ENCODE measurements around the gene RRP8. TPM values are rescaled to one million over a fixed set of nuclear protein-coding genes. Genes with fewer than 3 reads are reported as not detected.

RRP8 gene
- total RNA-seq, 1 experiment from 2014 or later = 17.4 TPM

DNA sequence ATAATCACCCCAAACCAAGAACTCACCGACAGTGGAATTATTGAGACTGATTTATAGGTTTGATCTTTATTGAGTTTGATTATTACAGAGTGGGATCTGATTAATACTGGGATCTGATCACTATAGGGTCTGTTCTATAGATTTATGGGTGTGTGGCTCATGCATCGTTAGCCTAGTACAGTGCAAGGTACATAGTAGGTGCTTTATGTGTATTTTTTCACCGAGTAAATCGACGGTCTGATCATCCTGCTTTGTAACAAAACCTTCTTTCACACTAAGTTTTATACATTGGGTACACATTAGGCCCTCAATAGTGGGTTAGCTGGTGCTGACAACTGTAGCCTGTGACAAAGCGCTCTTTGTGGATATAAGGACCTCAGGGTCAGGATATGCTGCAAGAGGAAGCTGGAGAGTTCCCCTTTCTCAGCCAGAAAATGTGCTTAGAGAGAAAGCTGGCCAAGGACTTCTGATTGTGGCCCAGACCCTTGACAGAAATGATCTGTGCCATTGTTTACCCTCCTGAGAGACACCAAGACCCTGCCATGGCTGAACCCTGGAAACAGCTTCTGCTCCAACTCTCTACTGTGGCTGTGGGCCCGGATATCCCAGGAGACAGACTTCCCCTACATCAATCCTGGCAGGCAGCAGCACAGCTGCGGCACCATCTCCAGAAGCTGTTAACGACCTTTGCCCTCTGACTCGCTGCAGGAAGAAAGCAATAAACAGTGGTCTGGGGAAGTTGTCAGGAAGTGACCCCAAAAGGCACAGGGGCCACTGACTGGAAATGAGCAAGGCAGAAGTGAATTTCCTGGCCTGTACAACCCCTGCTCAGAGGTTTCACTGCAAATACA, 31.9 kb upstream of the RRP8 start:
- CTCF ChIA-PET = interaction anchor here (1.7 kb wide), 1 partner anchor 16 kb away, joined by 4 read pairs; the partner anchor contains the start of gene TPP1
- Mint-ChIP-seq H3K27ac (ENCODE audit: unreplicated experiment) (no peak overlapping the region), H3K4me3 (ENCODE audit: low read depth, unreplicated experiment) (no peak overlapping the region), H3K27me3 (ENCODE audit: unreplicated experiment) (peaks cover 12% of the 10 kb centered on the region), H3K36me3 (ENCODE audit: insufficient read depth, unreplicated experiment) (peaks cover 5% of the 10 kb centered on the region), H3K4me1 (ENCODE audit: low read depth, unreplicated experiment) (no peaks in the 10 kb centered on the region), H3K9me3 (ENCODE audit: low read depth, unreplicated experiment) (no peaks in the 10 kb centered on the region)
- BruUV-seq (replicated peaks) = no TSS peak
- TF ChIP-seq, protein P1, sequence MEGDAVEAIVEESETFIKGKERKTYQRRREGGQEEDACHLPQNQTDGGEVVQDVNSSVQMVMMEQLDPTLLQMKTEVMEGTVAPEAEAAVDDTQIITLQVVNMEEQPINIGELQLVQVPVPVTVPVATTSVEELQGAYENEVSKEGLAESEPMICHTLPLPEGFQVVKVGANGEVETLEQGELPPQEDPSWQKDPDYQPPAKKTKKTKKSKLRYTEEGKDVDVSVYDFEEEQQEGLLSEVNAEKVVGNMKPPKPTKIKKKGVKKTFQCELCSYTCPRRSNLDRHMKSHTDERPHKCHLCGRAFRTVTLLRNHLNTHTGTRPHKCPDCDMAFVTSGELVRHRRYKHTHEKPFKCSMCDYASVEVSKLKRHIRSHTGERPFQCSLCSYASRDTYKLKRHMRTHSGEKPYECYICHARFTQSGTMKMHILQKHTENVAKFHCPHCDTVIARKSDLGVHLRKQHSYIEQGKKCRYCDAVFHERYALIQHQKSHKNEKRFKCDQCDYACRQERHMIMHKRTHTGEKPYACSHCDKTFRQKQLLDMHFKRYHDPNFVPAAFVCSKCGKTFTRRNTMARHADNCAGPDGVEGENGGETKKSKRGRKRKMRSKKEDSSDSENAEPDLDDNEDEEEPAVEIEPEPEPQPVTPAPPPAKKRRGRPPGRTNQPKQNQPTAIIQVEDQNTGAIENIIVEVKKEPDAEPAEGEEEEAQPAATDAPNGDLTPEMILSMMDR (IDR thresholded peaks at IDR 0.05; ENCODE audit: unreplicated experiment) = no peak
- intact Hi-C loops (cut with micrococcal nuclease; ENCODE audit: unreplicated experiment) = no loop called here
- DNase-seq = no peak

DNA sequence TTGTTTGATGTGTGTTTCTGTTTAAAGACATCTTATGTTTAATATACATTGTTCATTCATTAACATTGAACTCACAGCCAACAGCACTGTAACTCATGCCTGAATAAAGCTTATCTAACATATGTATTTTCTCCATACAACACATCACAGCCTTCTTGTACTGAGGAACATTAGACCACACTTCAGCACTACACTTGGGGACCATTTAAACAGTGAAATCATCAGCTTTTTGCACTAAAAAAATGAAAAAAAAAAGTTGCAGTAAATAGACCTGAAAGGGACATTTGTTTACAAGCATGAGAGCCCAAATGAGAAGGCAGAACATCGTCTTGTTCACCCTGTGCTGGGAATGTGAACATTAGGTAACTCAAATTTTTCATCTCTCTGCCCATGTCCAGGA, 31.1 kb upstream of the RRP8 start:
- intact Hi-C loops (cut with micrococcal nuclease; ENCODE audit: unreplicated experiment) = no loop called here
- peaks cover 5% of the 10 kb centered on the region for H3K36me3 Mint-ChIP-seq (ENCODE audit: insufficient read depth, unreplicated experiment)
- CTCF ChIA-PET = interaction anchor here (1.7 kb wide), 1 partner anchor 15 kb away, joined by 4 read pairs; the partner anchor contains the start of gene TPP1
- no peak overlapping the region for H3K27ac Mint-ChIP-seq (ENCODE audit: unreplicated experiment)
- no TSS peak for BruUV-seq (replicated peaks)
- H3K4me3 Mint-ChIP-seq (ENCODE audit: low read depth, unreplicated experiment) = no peak overlapping the region
- no peaks in the 10 kb centered on the region for H3K4me1 Mint-ChIP-seq (ENCODE audit: low read depth, unreplicated experiment)
- H3K27me3 Mint-ChIP-seq (ENCODE audit: unreplicated experiment) = peaks cover 8% of the 10 kb centered on the region
- no peaks in the 10 kb centered on the region for H3K9me3 Mint-ChIP-seq (ENCODE audit: low read depth, unreplicated experiment)
- TF ChIP-seq, protein P1 (IDR thresholded peaks at IDR 0.05; ENCODE audit: unreplicated experiment) = no peak
- DNase-seq = no peak

DNA sequence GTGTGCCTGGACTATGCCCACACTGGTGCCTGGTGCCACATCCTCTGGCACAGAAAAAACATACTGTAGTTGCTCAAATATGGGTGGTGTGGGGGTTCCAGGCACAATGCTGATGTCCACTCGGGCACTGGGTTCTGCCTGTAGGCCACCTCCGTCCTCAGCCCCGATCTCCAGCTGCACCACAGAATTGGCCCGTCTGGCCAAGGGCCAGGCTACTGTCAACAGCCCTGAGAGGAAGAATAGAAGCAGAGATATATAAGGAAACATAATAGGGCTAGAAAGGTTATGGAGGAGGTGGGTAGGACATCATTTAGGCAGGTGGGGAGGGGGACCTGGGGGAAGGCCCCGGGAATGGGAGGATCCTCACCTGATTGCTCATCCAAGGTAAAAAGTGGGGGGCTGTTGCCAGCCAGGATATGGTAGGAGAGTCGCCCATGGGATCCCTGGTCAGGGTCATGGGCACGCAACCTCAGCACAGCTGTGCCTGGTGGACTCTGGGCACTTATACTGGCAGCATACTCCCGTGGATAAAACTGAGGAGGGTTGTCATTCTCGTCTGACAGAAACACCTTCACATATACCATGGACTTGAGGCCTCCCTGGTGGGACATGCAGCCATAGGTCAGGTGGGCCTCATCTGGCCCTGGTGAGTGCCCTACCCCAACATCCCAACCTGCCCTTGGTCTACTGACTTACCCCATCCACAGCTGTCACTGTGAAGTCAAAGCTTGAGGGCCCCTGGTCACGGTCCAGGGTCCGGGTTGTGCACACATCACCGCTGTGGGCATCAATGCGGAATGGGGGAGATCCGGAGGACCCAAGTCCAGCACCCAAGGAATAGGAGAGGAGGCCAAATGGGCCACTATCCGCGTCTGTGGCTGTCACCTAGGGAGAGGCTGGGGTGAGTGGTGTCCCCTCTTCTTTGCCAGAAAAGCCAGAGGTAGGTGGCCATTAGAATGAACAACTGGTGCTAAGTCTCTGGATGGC, 30.3 kb upstream of the RRP8 start:
- DNase-seq = no peak
- BruUV-seq (replicated peaks) = no TSS peak
- TF ChIP-seq, protein P1 (IDR thresholded peaks at IDR 0.05; ENCODE audit: unreplicated experiment) = no peak
- CTCF ChIA-PET = interaction anchor here (0.6 to 1.7 kb wide), 2 partner anchors 15 to 180 kb away, joined by 4 to 5 read pairs; partner anchors contain the start of gene TPP1
- H3K27ac Mint-ChIP-seq (ENCODE audit: unreplicated experiment) = no peak overlapping the region
- intact Hi-C loops (cut with micrococcal nuclease; ENCODE audit: unreplicated experiment) = no loop called here
- no peak overlapping the region for H3K4me3 Mint-ChIP-seq (ENCODE audit: low read depth, unreplicated experiment)
- peaks cover 5% of the 10 kb centered on the region for H3K36me3 Mint-ChIP-seq (ENCODE audit: insufficient read depth, unreplicated experiment)
- H3K9me3 Mint-ChIP-seq (ENCODE audit: low read depth, unreplicated experiment) = no peaks in the 10 kb centered on the region
- H3K27me3 Mint-ChIP-seq (ENCODE audit: unreplicated experiment) = peaks cover 10% of the 10 kb centered on the region
- H3K4me1 Mint-ChIP-seq (ENCODE audit: low read depth, unreplicated experiment) = no peaks in the 10 kb centered on the region

All from Calu3 (cell line).